ENCODE data around the gene ANTXR1.

Gene ANTXR1

DNA sequence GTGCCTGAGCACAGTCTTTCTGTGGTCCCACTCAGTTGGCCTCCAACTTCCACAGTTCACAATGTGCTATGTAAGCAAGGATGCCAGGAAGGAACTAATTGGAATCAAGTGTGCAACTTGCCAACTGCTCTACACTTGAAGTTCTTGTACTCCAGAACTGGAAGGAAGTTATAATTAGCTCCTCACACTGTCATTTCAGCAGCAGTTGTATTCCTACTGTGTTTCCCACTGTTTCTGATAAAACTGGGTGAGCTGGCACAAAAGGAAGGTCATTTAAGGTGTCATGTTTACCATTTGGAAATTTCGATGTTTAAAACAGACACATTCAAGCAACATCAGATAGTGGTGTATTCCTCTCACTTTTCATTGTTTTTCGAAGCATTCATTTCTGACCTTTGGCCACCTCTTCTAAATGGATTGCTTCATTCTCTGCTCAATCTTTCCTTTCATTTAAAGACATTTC, 84.2 kb downstream of the ANTXR1 start:
- DNase-seq (ENCODE audit: low read depth in 3 of 3): no peak

DNA sequence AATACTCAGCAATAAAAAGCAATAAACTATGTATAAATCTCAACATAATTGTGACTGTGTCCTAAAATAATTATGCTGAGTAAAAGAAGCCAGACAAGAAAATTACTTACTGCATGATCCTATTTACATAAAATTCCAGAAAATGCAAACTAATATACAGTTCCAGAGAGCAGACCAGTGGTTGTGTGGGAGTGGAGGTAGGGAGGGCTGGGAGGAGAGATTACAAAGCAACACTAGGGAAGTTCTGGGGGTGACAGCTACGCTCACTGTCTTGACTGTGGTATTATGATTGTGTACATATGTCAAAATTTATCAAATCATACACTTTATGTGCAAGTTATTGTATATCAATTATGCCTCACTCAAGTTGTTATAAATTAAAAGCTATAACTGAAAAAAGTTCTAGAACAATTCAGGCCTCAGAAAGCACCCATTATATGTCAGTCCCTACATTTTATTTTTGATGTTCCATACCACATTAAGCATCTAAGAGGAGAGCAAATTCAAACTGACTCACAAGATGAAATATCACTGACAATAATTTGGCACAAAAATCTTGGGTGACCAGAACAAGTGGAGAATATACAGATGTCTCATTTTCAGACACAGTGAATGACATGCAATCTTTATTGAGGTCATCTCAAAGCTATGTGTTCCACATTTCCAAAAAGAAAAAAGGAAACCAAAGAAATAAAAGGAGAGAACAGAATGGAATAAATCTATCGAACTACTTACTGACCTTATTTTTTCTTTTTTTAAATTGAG, 85.1 kb downstream of the ANTXR1 start:
- DNase-seq (ENCODE audit: low read depth in 3 of 3): no peak

GRCh38 chr2:69099541-69099940, 86.6 kb downstream of the ANTXR1 start:
- DNase-seq (ENCODE audit: low read depth in 3 of 3): no peak

DNA sequence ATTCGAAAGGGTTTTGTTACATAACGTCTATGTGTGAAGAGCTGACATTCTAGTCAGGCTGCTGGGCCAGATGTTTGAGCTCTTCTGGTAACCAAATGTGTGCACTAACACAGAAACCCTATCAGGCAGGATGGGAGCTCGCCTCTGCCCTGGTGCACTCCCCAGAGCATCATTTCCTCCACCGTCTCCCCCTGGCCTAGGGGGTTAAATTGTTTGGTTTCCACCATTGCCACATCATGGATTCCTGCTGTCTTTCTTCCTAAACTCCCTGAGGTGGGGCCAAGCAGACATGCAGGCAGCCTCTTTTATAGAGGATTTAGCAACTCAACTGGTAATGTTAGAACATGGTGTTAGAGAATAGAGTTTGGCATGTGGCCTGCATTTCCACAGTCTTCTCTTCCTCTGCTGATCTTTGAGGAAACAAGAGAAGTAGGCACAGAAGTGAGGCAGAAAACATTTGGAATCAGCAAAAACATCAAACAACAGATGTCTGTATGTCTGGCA, 87.3 kb downstream of the ANTXR1 start:
- DNase-seq (ENCODE audit: low read depth in 3 of 3): no peak

GRCh38 chr2:69102041-69102593, 89.1 kb downstream of the ANTXR1 start:
- no peak for DNase-seq (ENCODE audit: low read depth in 3 of 3)

GRCh38 chr2:69103419-69103818, 90.4 kb downstream of the ANTXR1 start:
- no peak for DNase-seq (ENCODE audit: low read depth in 3 of 3)

DNA sequence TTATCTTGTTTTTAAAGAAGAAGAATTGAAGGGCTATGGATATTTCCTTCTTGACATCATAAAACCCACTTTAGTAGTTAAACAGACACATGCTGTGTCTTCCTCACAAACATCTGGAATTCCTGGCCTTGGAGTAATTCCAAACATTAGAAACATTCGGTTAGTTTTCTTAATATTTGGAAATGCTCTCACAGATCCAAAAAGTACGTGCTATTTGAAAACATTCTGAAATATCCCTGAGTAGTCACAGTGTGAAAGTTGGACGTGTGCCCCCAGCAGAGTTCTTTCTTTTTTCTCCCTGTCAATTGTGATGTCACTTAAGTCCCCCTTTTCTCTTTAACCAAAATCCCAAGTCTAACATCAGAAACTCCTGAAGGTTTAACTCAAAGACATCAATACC, 91.3 kb downstream of the ANTXR1 start:
- DNase-seq (ENCODE audit: low read depth in 3 of 3): no peak

DNA sequence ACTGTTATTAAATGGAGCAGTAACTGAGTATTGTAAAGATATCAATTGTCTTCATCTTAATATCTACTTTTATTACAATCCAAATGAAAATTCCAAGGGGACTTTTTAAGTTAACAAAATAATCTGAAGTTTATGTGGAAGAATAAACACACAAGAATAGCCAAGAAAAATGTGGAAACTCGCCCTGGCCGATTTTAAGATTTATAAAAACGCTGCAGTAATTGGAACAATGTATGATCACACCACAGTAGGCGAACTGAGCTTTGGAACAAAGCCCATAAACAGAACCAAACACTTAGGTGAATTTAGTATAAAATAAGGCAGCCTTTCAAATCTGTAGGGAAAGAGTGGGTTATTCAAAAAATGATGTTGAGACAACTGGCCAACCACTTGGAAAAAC, 96.3 kb downstream of the ANTXR1 start:
- no peak for DNase-seq (ENCODE audit: low read depth in 3 of 3)

DNA sequence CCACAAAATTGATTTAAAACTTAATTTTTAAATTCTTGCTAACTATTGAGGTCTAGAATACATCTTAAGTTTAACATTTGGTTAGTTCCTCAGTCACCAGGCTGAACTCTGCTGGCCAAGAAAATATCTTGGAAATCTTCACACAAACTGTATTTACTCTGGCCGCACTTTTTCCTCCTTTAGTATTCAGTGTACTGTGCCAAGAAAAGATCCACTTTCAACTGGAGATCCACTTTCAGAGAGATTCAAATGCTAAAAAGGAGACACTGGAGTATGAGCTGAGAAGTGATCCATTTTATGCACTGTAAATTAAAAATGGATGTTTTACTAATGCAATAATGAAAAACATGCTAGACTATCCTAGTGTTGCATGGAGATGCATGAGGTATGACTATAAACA, 98.1 kb downstream of the ANTXR1 start:
- no peak for DNase-seq (ENCODE audit: low read depth in 3 of 3)

DNA sequence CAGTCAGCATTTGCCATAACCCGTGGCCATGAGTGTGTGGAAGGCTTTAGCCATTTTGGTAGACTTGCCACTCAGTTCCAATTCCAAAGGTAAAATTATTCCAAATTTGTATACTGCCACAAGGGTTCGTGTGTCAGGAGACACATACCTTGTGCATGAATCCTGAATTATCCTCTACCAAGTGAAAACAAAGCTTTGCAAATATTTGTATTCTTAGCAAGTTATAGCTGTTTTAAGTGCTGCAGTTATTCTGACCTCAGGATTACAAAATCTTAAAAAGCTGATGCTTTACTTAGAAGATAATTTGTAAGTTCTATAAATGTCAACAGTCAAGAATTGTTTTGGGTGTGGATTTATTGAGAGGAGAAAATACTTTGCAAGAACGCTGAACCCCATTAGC, 100.6 kb downstream of the ANTXR1 start:
- no peak for DNase-seq (ENCODE audit: low read depth in 3 of 3)

- DNase-seq (ENCODE audit: low read depth in 3 of 3): no peak
Observed at GRCh38 chr2:69114534-69114933, 101.6 kb downstream of the ANTXR1 start.

DNA sequence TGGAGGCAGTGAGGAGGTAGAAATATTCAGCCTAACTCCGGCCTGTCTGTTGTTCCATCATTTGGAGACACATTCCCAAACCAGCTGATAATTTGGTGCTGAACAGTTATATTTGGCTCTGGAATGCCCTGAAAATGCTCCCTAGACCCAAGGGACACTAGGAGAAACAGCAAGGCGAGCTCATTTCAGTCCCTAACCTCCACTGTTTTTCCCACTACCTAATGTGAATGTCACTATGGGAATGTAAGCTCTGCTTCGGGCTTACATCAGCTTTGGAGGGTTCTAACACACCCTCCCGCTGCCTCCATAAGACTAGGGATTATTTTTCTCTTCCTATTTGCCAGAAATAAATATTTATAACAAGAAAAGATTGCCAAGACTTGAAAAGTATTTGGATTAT, 103.5 kb downstream of the ANTXR1 start:
- DNase-seq (ENCODE audit: low read depth in 3 of 3): no peak

GRCh38 chr2:69118609-69119008, 105.6 kb downstream of the ANTXR1 start:
- no peak for DNase-seq (ENCODE audit: low read depth in 3 of 3)

GRCh38 chr2:69119104-69119894, 106.3 kb downstream of the ANTXR1 start:
- DNase-seq (ENCODE audit: low read depth in 3 of 3): no peak

DNA sequence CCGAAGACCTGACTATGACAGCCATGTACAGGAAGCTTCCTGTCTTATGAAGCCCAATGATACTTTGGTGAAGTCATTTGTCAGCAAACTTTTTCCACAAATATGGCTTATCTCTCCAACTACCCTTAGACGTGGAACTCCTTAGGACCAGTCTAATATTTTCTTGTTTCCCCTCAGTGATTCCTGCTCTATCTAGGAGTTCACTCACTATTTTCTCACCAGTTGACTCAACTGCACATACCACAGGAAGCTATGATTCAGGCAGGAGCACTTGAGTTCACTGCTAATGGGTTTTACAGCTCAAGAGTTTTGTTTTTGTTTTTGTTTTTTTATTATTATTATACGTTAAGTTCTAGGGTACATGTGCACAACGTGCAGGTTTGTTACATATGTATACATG, 109.3 kb downstream of the ANTXR1 start:
- no peak for DNase-seq (ENCODE audit: low read depth in 3 of 3)

GRCh38 chr2:69123182-69123581, 110.2 kb downstream of the ANTXR1 start:
- no peak for DNase-seq (ENCODE audit: low read depth in 3 of 3)

GRCh38 chr2:69124343-69124742, 111.4 kb downstream of the ANTXR1 start:
- no peak for DNase-seq (ENCODE audit: low read depth in 3 of 3)

DNA sequence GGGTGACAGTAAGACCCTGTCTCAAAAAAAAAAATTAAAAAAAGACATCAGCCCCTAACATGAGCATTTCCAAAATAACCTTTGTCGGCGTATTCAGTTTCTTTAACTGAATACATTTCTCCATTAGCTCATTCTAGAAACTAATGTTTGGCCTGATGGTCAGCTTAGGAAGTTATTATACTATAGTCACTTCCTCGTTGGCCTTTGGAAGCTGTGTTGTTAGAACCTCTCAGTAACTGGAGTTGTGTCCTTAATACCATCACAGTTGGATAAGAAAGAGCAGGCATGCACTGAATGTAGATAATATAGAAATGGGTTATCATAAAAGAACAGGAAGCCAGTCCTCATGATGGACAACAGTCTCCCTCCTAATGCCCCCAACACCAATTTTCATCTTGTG, 112.8 kb downstream of the ANTXR1 start:
- DNase-seq (ENCODE audit: low read depth in 3 of 3): no peak

DNA sequence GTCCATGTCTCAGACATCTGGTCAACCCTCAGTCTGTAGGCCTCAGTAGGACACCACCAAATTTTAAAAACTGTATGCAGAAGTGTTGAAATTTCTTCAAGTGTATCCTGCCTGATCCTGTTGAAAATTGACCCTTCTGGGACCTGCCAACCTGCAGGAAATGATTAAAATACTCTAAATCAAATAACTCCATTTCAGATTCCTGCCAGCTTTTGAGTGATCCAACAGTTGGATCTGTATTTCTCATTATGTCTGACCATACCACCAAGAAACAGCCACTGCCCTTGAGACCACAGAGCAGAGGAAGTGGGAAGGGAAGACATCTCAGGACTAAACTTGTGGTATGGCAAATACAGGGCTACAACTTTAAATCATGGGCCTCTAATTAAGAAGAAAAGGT, 113.4 kb downstream of the ANTXR1 start:
- no peak for DNase-seq (ENCODE audit: low read depth in 3 of 3)

- no peak for DNase-seq (ENCODE audit: low read depth in 3 of 3)
Observed at GRCh38 chr2:69131452-69131851, 118.5 kb downstream of the ANTXR1 start.

DNA sequence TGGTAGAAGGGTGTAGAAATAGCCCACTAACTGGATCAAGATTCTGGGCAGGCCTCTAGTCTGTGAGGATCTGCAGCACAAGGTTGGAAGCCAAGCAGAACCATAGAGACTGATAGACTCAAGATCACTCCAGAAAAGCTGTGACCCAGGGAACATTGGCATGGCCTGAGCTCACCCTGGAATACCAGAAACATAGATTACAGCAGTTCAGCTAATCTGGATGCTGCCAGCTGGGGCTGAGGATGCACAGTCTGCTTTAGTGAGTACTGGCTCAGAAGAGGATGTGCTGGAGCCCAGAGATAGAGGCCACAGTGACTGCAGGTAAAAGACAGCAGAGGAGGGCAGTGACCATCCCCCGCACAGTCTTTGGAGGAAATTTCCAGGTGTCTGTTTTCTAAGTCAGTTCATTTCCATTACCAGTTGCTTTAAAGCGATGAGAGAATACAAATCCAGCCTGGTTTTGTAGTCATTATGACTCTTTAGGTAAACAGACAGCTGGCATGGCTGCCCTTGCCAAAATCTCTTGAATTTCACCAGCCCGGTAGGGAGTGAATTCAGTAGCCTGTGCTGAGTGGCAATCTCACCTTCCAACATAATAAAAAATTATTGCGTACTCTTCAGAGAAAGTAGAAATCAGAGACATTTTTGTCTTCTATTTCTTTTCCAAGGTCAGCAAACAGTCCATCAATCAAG, 119.2 kb downstream of the ANTXR1 start:
- no peak for DNase-seq (ENCODE audit: low read depth in 3 of 3)

DNA sequence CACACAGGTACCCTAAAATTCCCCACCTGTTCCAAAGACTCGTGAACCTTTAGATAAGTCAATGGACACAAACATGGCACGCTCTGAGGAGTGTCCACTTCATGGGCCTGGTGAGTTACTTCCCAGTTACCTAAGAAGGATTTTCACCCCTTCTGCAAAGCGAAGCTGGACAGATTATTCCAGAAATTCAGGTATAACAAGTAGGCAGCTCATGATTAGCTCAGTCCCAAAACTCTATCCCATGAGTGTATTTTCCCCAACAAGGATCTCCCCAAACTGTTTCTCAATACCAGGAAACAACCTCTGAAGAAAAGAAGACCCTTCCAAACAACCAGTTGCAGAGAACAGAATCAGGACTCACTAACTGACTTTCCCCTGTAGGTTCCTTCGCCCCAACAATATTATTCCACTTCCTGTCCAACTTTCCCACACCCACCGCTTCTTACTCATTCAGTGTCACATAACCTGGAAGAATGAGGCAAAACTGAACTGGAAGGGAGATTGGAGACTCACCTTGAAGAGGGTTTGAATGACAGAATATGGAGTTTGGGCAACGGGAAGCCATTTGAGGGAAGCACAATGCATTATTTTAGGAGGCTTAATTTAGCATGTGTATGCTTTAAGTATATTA, 120.1 kb downstream of the ANTXR1 start:
- no peak for DNase-seq (ENCODE audit: low read depth in 3 of 3)

Measured in stimulated activated CD4-positive, alpha-beta T cell treated with anti-CD3 and anti-CD28 coated beads, TNF-alpha, amount 100 ng/mL, for 24 hours (primary cell).